Activated naive CD4-positive, alpha-beta T cell treated with anti-CD3 and anti-CD28 coated beads for 36 hours (primary cell): ENCODE data around the gene PRR36. TPM values are rescaled to one million over a fixed set of nuclear protein-coding genes. Genes with fewer than 3 reads are reported as not detected.

Experiments
- CTCF ChIA-PET: fragments of 350-600 bp; sonication (Branson Sonifier 250); formaldehyde crosslinking; loops from one replicate; lab custom pipeline; 2021; ENCODE audit warnings: antibody characterized with exemption; lab: Charles Lee
- DNase-seq: peaks from one replicate; pipeline ENCODE4 v3.0.0-alpha.2; 2020
- H3K27ac Mint-ChIP-seq: one replicate; pipeline ENCODE4 v1.8.0; 2021; ENCODE audit warnings: mild to moderate bottlenecking, mixed read lengths
- H3K27me3 Mint-ChIP-seq: one replicate; pipeline ENCODE4 v1.8.0; 2021; ENCODE audit warnings: low read depth, mixed read lengths
- H3K36me3 Mint-ChIP-seq: one replicate; pipeline ENCODE4 v1.8.0; 2021; ENCODE audit warnings: low read depth, mixed read lengths
- H3K4me1 Mint-ChIP-seq: one replicate; pipeline ENCODE4 v1.8.0; 2021; ENCODE audit warnings: low read depth, mixed read lengths
- H3K4me3 Mint-ChIP-seq: one replicate; pipeline ENCODE4 v1.8.0; 2021; ENCODE audit warnings: mild to moderate bottlenecking, moderate library complexity, mixed read lengths
- H3K9me3 Mint-ChIP-seq: one replicate; pipeline ENCODE4 v1.8.0; 2021; ENCODE audit warnings: mixed read lengths
- intact Hi-C: fragments of 100-400 bp; cut with micrococcal nuclease; formaldehyde crosslinking; loops from one replicate; pipeline ENCODE4 v1.15.1; 2023
- total RNA-seq, 2 experiments: library from RNA; stranded (reverse); gene quantifications; one replicate each; pipeline ENCODE4 v1.2.3, GENCODE V29; 2021

PRR36 gene
- total RNA-seq, result under 1 TPM; 0.07 to 0.12 TPM

DNA sequence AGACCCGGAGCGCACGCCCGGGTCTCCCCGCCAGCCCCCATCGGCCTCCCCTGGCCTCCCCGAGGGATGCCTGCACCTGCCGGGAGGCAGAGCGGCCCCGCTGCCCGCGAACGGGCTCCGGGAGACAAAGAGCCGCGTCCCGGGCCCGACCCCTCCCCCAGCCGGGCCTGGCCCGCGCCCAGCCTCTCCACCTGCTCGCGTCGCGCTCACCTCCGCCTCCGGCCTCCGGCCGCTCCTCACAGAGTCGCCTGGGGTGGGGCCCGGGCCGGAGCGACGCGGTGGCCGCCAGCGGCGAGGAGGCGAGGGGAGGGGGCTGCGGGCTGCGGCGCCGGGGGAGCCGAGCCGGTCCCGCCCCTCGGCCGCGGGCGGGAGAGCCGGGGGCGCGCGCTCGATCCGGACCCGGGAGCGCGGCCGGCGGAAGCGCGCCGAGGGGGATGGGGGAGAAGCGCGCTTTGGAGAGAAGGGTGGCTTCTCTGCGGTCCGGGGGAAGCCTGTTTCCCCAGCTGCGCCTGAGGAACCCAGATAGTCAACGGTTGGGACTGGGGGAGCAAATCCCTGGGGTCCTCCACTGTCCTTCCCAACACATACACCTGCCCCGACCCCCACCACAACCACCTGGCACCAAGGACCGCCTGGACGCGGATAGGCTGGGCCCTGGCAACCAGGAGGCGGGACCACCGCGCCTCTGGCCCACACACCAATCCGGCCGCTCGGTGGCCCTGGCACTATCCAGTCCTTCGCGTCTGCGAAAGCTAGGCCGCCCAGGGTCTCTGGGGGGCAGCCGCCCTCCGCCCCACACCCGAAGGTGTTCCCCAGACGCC is at the start of gene PRR36:
PRR36 (minus strand) TSS at position 315 of the 821 bp plus-strand sequence. CDS start 701 bp downstream, outside the sequence.
- no peak within 1 kb of the TSS for H3K27ac Mint-ChIP-seq
- DNase-seq, result no peak
- peaks cover 27% of the 10 kb centered on the region for H3K27me3 Mint-ChIP-seq
- CTCF ChIA-PET, result no interaction called here
- H3K4me3 Mint-ChIP-seq, result peak within 1 kb of the TSS; percentile 60
- peaks cover 29% of the 10 kb centered on the region for H3K4me1 Mint-ChIP-seq
- intact Hi-C loops, result no loop called here
- H3K36me3 Mint-ChIP-seq, result no peaks in the 10 kb centered on the region
- no peaks in the 10 kb centered on the region for H3K9me3 Mint-ChIP-seq

DNA sequence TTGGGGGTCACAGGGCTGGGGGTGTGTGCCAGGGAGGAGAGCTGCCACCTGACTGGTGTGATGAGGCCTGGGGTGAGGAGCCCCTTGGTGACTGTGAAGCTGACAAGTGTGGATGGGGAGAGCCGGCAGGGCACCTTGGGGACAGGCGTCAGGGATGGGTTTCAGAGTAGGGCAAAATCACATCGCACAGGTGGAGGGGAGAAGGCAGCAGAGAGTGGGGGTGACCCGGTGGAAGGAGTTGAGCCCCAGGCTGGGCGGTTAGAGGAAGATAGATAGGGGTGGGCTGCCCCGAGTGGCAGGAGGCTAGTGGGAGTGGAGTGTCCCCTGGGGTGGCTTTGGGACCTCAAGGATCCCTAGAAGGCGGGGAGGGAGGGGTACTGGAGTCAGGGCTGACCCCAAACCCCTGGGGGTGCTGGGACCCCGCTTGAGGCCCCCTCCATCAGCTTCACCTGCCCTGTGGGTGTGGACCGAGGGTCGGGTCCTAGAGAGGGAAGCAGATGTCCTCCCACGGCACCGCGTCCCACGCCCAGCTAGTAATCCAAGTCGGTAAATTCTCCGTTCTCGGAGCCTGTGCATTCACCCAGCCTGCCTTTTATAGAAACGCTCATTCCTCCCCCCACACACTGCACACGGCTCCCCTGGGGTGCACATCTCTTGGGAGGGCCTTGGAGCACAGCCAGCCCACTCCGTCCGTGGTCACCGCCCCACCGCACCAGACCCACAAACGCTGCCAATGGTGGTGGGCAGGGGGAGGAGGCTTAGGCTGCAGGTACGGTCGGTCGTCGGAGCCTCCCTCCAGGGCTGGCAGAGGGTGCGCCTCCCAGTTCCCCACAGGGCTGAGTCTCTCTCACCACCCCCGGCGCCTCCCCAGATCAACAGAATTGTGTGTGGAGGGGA is 49.4 kb upstream of the PRR36 start:
- intact Hi-C loops, result no loop called here
- H3K36me3 Mint-ChIP-seq, result peaks cover 1% of the 10 kb centered on the region
- CTCF ChIA-PET, result interaction anchor here (0.6 to 1.6 kb wide), 3 partner anchors 15 to 62 kb away, joined by 3 to 4 read pairs (median 3); no protein-coding TSS in a partner anchor

DNA sequence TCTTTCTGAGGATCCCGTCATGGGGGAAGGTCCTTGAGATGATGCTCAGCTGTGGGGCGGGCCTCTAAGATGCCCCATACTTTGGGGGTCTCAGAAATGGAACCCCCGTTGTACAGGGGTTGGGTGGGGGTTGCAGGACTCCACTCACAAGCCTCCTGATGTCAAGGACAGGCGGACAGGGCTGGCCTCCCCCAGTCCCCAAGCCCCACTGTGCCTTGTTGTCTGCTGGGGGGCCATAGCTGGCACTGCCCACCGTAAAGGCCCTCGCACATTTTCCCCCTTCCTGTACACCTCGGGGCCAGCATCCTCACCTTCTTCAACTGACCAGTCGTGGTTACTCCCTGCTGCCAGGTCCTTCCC is 48.6 kb upstream of the PRR36 start:
- Mint-ChIP-seq H3K36me3 (peaks cover 1% of the 10 kb centered on the region), H3K27ac (no peak overlapping the region), H3K4me3 (no peak overlapping the region), H3K27me3 (peaks cover 10% of the 10 kb centered on the region), H3K9me3 (no peaks in the 10 kb centered on the region), H3K4me1 (peaks cover 34% of the 10 kb centered on the region)
- intact Hi-C loops, result no loop called here
- CTCF ChIA-PET, result interaction anchor here (1.2 to 1.6 kb wide), 2 partner anchors 53 to 61 kb away, joined by 3 to 4 read pairs; no protein-coding TSS in a partner anchor
- no peak for DNase-seq

More for the DNA sequence above, 49.4 kb upstream of the PRR36 start:
- DNase-seq, result no peak
- Mint-ChIP-seq H3K4me1 (peaks cover 33% of the 10 kb centered on the region), H3K9me3 (no peaks in the 10 kb centered on the region), H3K27ac (no peak overlapping the region), H3K4me3 (no peak overlapping the region), H3K27me3 (peaks cover 4% of the 10 kb centered on the region)

DNA sequence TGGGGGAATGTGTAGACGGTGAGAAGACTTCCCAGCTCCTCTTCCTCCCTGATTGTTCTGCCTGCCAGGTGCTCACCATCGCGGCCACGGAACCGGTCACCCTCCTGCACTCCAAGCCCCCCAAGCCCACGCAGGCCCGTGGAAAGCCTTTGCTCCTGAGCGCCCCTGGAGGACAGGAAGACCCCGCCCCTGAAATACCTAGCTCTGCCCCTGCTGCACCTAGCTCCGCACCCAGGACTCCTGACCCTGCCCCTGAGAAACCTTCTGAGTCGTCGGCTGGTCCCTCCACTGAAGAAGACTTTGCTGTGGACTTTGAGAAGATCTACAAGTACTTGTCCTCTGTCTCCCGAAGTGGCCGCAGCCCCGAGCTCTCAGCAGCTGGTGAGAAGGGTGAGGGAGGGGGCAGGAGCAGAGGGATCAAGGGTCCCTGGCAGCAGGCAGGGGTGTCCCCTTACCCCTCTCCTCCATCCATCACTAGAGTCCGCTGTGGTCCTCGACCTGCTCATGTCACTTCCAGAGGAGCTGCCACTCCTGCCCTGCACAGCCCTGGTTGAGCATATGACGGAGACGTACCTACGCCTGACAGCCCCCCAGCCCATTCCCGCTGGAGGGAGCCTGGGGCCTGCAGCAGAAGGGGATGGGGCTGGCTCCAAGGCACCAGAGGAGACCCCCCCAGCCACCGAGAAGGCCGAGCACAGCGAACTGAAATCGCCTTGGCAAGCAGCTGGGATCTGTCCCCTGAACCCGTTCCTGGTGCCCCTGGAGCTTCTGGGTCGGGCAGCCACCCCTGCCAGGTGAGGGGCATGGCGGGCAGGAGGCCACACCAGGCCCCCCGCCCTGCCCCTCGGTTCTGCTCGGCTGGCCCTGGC is 48.0 kb upstream of the PRR36 start:
- no peak overlapping the region for H3K4me3 Mint-ChIP-seq

GRCh38 chr19:7921302-7921966 is 47.2 kb upstream of the PRR36 start:
- no peaks in the 10 kb centered on the region for H3K9me3 Mint-ChIP-seq

More for the DNA sequence above, 48.0 kb upstream of the PRR36 start:
- DNase-seq, result no peak
- intact Hi-C loops, result loop anchor here (2.0 kb wide), 2 partner anchors 69 to 241 kb away; partner anchors contain the start of gene TRAPPC5
- CTCF ChIA-PET, result interaction anchor here (1.2 to 1.6 kb wide), 2 partner anchors 53 to 60 kb away, joined by 3 to 4 read pairs; no protein-coding TSS in a partner anchor
- Mint-ChIP-seq H3K27ac (no peak overlapping the region), H3K4me1 (peaks cover 36% of the 10 kb centered on the region), H3K9me3 (no peaks in the 10 kb centered on the region), H3K36me3 (peaks cover 1% of the 10 kb centered on the region), H3K27me3 (peaks cover 11% of the 10 kb centered on the region)

DNA sequence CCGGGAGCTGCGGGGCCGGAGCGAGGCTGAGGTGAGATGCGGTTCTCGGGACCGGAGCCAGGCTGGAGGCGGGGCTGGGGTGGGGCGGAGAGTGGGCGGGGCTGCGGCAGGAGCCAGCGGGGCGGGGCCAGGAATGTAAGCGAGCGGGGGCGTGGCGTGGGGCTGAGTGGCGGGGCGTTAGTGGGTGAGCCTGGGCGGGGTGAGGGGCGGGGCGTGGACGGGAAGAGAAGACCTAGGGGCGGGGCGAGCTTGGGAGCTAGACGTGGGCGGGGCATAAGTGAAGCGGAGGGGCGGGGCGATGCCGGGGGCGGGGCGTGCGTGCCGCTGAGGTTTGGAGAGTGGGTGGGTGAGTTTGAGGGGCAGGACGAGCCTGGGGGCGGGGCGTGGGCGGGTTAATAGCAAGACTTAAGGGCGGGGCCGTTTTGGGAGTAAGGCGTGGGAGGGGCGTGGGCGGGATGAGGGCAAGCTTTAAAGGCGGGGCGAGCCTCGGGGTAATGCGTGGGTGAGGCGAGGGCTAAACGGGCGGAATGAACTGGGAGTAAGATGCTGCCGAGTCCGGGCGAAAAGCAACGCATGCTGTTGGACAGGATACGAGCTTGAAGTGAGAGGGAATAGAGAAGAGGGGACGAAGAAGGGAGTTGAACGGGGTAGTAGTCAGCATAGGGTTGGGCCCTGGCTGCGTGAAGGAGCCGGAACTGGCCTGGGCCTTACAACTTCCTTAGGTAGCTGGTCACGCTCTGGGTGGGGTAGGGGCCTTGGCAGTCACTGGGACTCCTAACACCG is 46.5 kb upstream of the PRR36 start:
- no peaks in the 10 kb centered on the region for H3K9me3 Mint-ChIP-seq
- H3K27ac Mint-ChIP-seq, result peak overlapping the region; percentile 73
- peak; percentile 100 for DNase-seq
- peaks cover 36% of the 10 kb centered on the region for H3K4me1 Mint-ChIP-seq
- intact Hi-C loops, result loop anchor here (1.0 to 2.0 kb wide), 7 partner anchors 17 to 401 kb away; partner anchors contain the start of genes MAP2K7, NDUFA7, RPS28 and TIMM44
- CTCF ChIA-PET, result interaction anchor here (0.9 to 2.4 kb wide), 7 partner anchors 9 to 352 kb away, joined by 3 to 12 read pairs (median 4); partner anchors contain the start of genes TIMM44 and TRAPPC5
- no peaks in the 10 kb centered on the region for H3K36me3 Mint-ChIP-seq
- peak overlapping the region; percentile 81 for H3K4me3 Mint-ChIP-seq
- peaks cover 17% of the 10 kb centered on the region for H3K27me3 Mint-ChIP-seq

More at GRCh38 chr19:7921302-7921966, 47.2 kb upstream of the PRR36 start:
- H3K36me3 Mint-ChIP-seq, result peaks cover under 1% of the 10 kb centered on the region
- peaks cover 39% of the 10 kb centered on the region for H3K4me1 Mint-ChIP-seq
- peak overlapping the region; percentile 73 for H3K27ac Mint-ChIP-seq
- no peak for DNase-seq
- peaks cover 14% of the 10 kb centered on the region for H3K27me3 Mint-ChIP-seq
- CTCF ChIA-PET, result interaction anchor here (1.0 to 2.4 kb wide), 6 partner anchors 8 to 353 kb away, joined by 3 to 12 read pairs (median 4); partner anchors contain the start of gene TIMM44
- peak overlapping the region; percentile 81 for H3K4me3 Mint-ChIP-seq
- intact Hi-C loops, result loop anchor here (2.0 kb wide), 2 partner anchors 69 to 241 kb away; partner anchors contain the start of gene TRAPPC5

GRCh38 chr19:7919610-7920518 is 45.7 kb upstream of the PRR36 start, which contains the start of gene SNAPC2:
Gene SNAPC2 (plus strand): TSS chr19:7920338. CDS start chr19:7920367, 29 bp downstream.
- peak; percentile 96 for DNase-seq
- intact Hi-C loops, result loop anchor here (1.0 to 2.0 kb wide), 7 partner anchors 17 to 401 kb away; partner anchors contain the start of genes MAP2K7, NDUFA7, RPS28 and TIMM44
- CTCF ChIA-PET, result interaction anchor here (0.7 to 2.4 kb wide), 7 partner anchors 10 to 352 kb away, joined by 3 to 12 read pairs (median 4); partner anchors contain the start of genes TIMM44 and TRAPPC5
- Mint-ChIP-seq H3K27me3 (peaks cover 25% of the 10 kb centered on the region), H3K36me3 (no peaks in the 10 kb centered on the region), H3K4me3 (peak within 1 kb of the TSS; percentile 81), H3K9me3 (no peaks in the 10 kb centered on the region), H3K27ac (peak within 1 kb of the TSS; percentile 73), H3K4me1 (peaks cover 38% of the 10 kb centered on the region)

- DNase-seq, result no peak
- H3K36me3 Mint-ChIP-seq, result no peaks in the 10 kb centered on the region
- intact Hi-C loops, result no loop called here
- H3K27ac Mint-ChIP-seq, result no peak overlapping the region
- peak overlapping the region; percentile 81 for H3K4me3 Mint-ChIP-seq
- CTCF ChIA-PET, result interaction anchor here (1.4 to 2.4 kb wide), 3 partner anchors 25 to 50 kb away, joined by 7 to 12 read pairs (median 8); partner anchors contain the start of gene TIMM44
- peaks cover 27% of the 10 kb centered on the region for H3K27me3 Mint-ChIP-seq
- no peaks in the 10 kb centered on the region for H3K9me3 Mint-ChIP-seq
- peaks cover 35% of the 10 kb centered on the region for H3K4me1 Mint-ChIP-seq
Measured at GRCh38 chr19:7918615-7919421, 44.6 kb upstream of the PRR36 start.
